HG03095 (cell line): ENCODE data around the gene MEGF9.
"Not testable (repeated sequence)": the region's sequence is repeated elsewhere in the genome, so short reads cannot be mapped to it uniquely, and the experiment has no call there.

ENCODE experiments used
- ATAC-seq: cut with Tn5 transposase; IDR thresholded peaks from one replicate; pipeline ENCODE4 v1.9.1; 2021; ENCODE audit warnings: moderate library complexity; ENCODE audit not compliant: unreplicated experiment

Gene MEGF9

DNA sequence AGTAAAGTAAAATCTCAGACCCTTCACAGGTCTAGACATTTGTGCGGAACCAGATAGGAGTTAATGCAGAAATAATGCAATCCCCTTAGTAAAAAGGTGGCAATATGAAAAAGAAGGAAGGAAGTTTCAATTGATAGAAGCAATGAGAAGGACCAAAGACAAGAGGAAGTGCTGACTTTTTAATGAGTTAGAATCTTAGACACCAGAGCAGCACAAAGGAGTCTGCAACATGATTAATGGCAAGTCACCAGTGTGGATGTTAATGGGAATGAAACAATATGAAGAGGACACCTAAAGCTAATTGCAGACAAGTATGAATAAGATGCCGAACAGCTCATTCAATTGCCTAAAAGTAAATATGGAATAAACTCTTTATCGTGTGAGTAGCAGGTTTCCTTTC, 50.9 kb downstream of the MEGF9 start:
- no peak for ATAC-seq

GRCh38 chr9:120662513-120662912, 51.8 kb downstream of the MEGF9 start:
- no peak for ATAC-seq

GRCh38 chr9:120659676-120660075, 54.6 kb downstream of the MEGF9 start:
- no peak for ATAC-seq

DNA sequence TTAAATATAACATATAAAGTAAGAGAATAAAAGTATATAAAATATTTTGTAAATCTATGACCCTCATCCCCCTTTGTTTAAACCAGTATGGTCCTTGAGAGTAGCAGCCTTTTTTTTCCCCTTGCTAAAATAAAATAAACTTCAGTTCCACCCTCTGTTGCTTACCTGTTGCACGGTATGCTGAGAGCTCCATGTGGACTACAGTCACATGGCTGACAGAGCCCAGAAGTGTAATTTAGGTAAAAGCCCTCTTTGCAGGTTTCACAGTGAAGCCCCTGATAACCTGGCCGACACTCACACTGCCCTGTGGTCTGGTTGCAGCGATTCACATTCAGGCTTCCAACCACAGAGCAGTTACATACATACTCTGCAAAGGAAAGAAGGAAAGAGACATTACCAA, 55.1 kb downstream of the MEGF9 start:
- ATAC-seq = no peak

GRCh38 chr9:120655005-120655622, 59.2 kb downstream of the MEGF9 start:
- ATAC-seq = no peak

- ATAC-seq = no peak
Observed at GRCh38 chr9:120654272-120654671, 60.0 kb downstream of the MEGF9 start.

- no peak for ATAC-seq
Observed at GRCh38 chr9:120653762-120654161, 60.5 kb downstream of the MEGF9 start.

- ATAC-seq = no peak
Observed at GRCh38 chr9:120652934-120653333, 61.3 kb downstream of the MEGF9 start.

DNA sequence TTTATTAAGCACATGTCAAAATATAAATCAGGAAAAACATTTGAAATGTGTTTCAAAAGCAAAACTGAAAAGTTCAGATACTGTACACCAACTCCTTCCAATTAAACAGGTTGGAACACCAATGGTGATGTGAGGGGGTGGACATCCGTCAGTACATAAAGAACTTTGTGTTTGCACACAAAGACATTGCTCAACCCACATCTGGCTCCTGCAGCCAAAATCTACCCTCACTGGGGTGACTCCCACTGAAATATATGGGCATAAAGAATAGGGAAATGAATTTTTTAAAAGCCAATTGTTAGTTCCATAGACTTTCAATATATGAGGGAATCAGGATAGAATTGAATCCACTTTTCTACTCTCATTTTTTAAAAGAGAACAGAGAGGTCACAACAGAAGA, 63.9 kb downstream of the MEGF9 start:
- ATAC-seq = no peak

DNA sequence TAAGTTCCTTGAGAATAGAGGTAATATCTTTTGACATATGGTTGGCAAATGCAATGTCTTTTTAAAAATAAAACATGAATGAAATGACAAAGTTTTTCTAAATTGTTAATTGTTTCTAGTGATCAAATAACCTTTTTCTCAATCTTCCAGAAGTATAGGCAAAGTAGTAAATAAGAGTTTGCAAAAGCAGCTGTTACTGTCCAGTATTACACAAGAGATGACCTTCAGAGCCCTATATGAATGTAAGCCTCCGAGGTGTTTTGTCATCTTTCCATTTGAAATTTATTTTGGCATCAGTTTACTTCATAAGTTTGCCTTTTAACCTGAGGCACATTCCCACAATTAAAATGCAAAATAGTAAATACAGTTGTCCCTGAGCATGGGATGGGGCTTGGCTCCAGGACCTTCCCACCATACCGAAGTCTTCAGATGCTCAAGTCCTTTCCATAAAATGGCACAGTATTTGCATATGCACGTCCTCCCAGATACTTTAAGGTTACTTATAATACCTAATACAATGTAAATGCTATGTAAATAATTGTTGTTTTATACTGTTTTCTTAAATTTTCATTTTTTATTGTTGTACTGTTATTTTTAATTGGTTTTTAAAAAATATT, 65.6 kb downstream of the MEGF9 start:
- no peak for ATAC-seq

GRCh38 chr9:120646948-120647347, 67.3 kb downstream of the MEGF9 start:
- no peak for ATAC-seq

GRCh38 chr9:120645760-120646159, 68.5 kb downstream of the MEGF9 start:
- ATAC-seq = no peak

GRCh38 chr9:120643061-120643460, 71.2 kb downstream of the MEGF9 start:
- no peak for ATAC-seq

DNA sequence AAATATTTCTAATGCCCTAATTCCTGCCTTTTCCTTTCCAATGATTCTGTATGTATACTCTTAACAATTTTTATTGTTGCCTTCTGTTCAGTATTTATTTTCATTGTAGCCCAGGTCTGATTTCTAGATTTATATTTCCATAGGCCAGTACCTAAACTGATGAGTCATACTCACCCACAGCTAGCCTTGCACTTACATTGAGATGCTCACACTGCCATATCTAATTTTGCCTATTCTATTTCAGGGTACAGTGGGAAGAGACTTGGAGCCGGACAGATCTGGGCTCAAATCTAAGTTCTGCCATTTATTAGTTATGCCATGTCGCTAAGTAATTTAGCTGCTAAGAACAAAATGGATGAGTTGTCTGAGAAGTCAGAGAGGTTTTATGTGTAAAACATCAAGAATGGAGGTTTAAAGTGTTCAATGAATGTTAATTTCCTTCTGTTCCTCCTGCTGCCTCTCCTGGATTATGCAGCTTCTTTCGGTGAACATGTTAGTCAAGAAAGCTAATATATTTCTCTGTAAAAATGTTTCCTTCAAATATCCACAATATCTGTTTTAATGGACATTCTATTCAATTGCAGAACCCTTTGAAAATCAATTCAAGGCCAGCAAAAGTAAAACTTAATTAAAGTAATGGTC, 72.0 kb downstream of the MEGF9 start:
- ATAC-seq = no peak

DNA sequence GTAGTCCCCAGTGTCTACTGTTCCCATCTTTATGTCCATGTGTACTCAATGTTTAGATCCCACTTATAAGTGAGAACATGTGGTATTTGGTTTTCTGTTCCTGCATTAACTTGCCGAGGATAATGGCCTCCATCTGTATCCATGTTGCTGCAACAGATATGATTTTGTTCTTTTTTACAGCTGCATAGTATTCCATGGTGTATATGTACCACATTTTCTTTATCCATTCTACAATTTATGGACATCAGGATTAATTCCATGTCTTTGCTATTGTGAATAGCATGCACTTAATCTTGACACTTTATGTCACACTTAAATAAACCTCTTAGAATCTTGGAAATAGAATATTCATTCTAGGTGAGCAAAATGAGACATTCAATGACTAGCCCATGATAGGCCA, 73.4 kb downstream of the MEGF9 start:
- ATAC-seq = not testable (repeated sequence)

DNA sequence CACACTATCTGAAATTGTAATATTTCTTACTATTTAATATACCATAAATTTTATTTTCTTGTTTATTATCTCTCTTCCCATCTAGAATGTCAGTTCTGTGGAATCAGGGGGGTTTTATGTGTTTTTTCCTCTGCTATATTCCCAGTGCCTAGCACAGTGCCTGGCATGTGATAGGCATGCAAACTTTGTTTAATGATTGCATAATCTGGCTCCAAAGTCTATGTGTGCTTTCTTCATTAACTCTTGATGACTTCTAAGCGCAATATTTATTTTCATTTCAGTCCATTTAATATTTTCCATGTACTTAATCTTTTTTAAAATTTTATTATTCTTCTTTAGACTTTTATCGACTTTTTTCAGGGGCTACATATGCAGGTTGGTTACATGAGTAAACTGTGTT, 73.9 kb downstream of the MEGF9 start:
- no peak for ATAC-seq

- ATAC-seq = no peak
Observed at GRCh38 chr9:120637919-120638318, 76.4 kb downstream of the MEGF9 start.

GRCh38 chr9:120636194-120636957, 77.9 kb downstream of the MEGF9 start:
- no peak for ATAC-seq

GRCh38 chr9:120635011-120635410, 79.3 kb downstream of the MEGF9 start:
- ATAC-seq = no peak

DNA sequence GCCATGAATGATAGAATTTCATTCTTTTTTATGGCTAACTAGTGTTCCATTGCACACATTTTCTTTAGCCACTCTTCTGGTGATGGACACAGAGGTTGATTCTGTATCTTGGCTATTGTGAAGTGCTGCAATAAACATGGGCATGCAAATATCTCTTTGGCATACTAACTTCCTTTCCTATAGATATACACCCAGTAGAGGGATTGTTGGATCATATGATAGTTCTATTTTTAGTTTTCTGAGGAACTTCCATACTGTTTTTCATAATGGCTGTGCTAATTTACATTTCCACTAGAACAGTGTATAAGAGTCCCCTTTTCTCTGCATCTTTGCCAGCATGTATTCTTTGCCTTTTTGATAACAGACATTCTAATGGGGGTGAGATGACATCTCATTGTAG, 83.9 kb downstream of the MEGF9 start:
- ATAC-seq = no peak

DNA sequence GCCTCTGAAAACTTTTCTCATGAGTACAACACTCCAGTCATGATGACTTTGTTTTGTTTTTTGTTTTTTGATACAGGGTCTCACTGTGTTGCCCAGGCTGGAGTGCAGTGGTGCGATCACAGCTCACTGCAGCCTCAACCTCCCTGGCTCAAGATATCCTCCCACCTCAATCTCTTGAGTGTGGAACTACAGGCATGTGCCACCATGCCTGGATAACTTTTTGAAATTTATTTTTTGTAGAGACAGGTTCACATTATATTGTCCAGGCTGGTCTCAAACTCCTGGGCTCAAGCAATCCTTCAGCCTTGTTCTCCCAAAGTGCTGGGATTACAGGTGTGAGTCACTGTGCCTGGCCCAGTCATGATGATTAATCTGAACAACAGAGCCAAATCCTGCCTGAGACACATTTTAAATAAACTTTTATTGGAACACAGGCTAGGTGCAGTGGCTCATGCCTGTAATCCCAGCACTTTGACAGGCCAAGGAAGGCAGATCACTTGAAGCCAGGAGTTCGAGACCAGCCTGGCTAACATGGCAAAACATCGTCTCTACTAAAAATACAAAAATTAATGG, 85.3 kb downstream of the MEGF9 start:
- ATAC-seq = not testable (repeated sequence)
